ENCODE measurements around the gene RBM4.

RBM4 gene

GRCh38 chr11:66691311-66691980 lies 52.9 kb downstream of the RBM4 start:
- DNase-seq: no peak

GRCh38 chr11:66692446-66692845 lies 53.9 kb downstream of the RBM4 start:
- DNase-seq: no peak

- no peak for DNase-seq
Observed at GRCh38 chr11:66692871-66693331, 54.4 kb downstream of the RBM4 start.

GRCh38 chr11:66693356-66694055 lies 55.0 kb downstream of the RBM4 start:
- no peak for DNase-seq

GRCh38 chr11:66694056-66694410 lies 55.5 kb downstream of the RBM4 start:
- no peak for DNase-seq

- DNase-seq: peak; percentile 80
Observed at GRCh38 chr11:66694732-66695207, 56.3 kb downstream of the RBM4 start.

Measured in DMS79 (cell line).